ENCODE results near the gene ULK2.

ULK2 gene

GRCh38 chr17:19738757-19739156, 129.0 kb downstream of the ULK2 start:
- DNase-seq (ENCODE audit: low read depth): no peak
- TF ChIP-seq, protein P1, sequence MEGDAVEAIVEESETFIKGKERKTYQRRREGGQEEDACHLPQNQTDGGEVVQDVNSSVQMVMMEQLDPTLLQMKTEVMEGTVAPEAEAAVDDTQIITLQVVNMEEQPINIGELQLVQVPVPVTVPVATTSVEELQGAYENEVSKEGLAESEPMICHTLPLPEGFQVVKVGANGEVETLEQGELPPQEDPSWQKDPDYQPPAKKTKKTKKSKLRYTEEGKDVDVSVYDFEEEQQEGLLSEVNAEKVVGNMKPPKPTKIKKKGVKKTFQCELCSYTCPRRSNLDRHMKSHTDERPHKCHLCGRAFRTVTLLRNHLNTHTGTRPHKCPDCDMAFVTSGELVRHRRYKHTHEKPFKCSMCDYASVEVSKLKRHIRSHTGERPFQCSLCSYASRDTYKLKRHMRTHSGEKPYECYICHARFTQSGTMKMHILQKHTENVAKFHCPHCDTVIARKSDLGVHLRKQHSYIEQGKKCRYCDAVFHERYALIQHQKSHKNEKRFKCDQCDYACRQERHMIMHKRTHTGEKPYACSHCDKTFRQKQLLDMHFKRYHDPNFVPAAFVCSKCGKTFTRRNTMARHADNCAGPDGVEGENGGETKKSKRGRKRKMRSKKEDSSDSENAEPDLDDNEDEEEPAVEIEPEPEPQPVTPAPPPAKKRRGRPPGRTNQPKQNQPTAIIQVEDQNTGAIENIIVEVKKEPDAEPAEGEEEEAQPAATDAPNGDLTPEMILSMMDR (conservative IDR thresholded peaks at IDR 0.05; ENCODE audit: control insufficient read depth, insufficient read depth, low read depth, low read length): no peak
- no peak overlapping the region for H3K4me3 ChIP-seq (ENCODE audit: control insufficient read depth, low read depth, low read length)

GRCh38 chr17:19738073-19738449, 129.7 kb downstream of the ULK2 start:
- no peak for DNase-seq (ENCODE audit: low read depth)
- no peak overlapping the region for H3K4me3 ChIP-seq (ENCODE audit: control insufficient read depth, low read depth, low read length)
- TF ChIP-seq, protein P1 (conservative IDR thresholded peaks at IDR 0.05; ENCODE audit: control insufficient read depth, insufficient read depth, low read depth, low read length): no peak

DNA sequence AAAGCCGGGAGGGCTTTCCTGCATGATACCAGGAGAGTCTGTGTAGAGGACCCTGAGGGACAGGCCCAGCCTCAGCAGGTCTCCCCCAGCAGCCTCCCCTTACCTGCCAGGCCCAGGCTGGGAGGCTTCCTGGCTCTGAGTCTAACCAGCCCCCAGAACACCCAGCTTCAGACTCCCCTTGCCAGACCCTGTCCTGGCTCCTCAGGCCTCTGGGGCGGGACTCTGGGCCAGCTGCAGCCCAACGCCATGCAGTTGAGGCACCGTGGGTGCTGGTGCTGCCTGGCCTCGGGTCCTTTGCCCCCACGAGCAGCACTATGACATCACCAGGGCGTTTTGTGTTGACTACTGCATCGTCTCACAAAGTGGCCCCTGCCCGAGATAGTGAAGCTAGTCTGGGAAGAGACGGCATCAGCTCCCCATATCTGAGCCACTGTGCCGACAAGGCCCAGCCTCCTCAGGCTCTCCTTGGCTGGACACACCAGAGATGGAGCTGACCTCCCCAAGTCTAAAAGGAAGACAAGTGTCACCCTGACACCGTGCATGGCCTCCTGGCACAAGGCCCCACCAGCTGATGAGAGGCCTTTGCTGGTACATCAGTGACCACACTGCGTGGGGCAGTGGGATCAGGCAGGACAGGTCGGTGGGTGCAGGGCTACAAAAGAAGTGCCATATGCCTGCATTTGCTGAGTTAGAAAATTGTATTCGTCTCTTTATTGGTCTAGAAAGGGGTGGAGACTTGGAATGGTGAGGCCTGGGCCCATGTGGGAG, 130.2 kb downstream of the ULK2 start:
- H3K4me3 ChIP-seq (ENCODE audit: control insufficient read depth, low read depth, low read length): no peak overlapping the region
- TF ChIP-seq, protein P1 (conservative IDR thresholded peaks at IDR 0.05; ENCODE audit: control insufficient read depth, insufficient read depth, low read depth, low read length): no peak
- DNase-seq (ENCODE audit: low read depth): no peak

DNA sequence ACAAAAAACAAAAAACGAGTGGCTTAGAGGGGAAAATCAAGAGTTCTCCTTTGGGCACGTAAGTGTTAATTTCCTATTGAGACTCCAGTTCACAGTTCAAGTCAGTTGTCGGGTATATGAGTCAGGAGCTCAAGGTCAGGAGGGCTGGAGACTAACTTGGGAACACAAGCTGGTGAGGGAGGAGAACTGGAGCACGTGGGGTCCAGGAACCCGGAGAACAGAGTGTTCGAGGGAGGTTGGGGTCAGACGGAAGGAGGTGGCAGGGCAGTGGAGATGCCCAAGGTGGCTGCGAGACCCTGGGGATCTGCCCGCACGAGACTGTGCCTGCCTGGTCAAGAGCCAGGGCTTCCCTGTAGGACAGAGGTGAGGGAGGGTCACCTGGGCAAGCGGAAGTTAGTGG, 131.7 kb downstream of the ULK2 start:
- no peak for DNase-seq (ENCODE audit: low read depth)
- H3K4me3 ChIP-seq (ENCODE audit: control insufficient read depth, low read depth, low read length): no peak overlapping the region
- TF ChIP-seq, protein P1 (conservative IDR thresholded peaks at IDR 0.05; ENCODE audit: control insufficient read depth, insufficient read depth, low read depth, low read length): no peak

GRCh38 chr17:19733953-19734526, 133.7 kb downstream of the ULK2 start:
- DNase-seq (ENCODE audit: low read depth): no peak
- no peak overlapping the region for H3K4me3 ChIP-seq (ENCODE audit: control insufficient read depth, low read depth, low read length)
- TF ChIP-seq, protein P1 (conservative IDR thresholded peaks at IDR 0.05; ENCODE audit: control insufficient read depth, insufficient read depth, low read depth, low read length): no peak

DNA sequence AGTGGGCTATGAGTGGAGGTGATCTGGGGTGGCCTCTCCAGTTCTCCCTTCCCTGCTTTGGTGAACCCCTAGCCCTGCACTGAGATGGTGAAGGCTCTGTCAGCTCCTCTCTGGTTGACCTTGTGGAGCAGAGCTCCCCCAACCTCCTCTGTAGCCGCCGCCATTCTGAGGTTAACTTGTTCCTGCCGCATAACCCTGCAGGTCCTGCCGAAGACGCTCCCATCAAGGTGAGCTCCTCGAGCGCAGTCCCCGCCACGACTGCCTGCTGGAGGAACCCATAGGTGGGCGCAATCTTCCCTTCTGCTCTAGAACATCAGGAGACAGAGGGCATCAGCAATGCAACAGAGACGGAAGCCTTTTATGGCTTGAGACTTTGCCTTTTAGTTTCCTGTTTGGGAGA, 136.1 kb downstream of the ULK2 start:
- TF ChIP-seq, protein P1 (conservative IDR thresholded peaks at IDR 0.05; ENCODE audit: control insufficient read depth, insufficient read depth, low read depth, low read length): no peak
- DNase-seq (ENCODE audit: low read depth): no peak
- H3K4me3 ChIP-seq (ENCODE audit: control insufficient read depth, low read depth, low read length): no peak overlapping the region

All from fibroblast of mammary gland (primary cell).